Epithelial cell of proximal tubule (primary cell): Measurements from ENCODE around the gene PRKCE. TPM values are rescaled to one million over a fixed set of nuclear protein-coding genes. Genes with fewer than 3 reads are reported as not detected.

Experiments used
- DNase-seq: peaks from one replicate; pipeline ENCODE4 v3.0.0-alpha.2; 2011; ENCODE audit warnings: low read depth
- H3K4me3 ChIP-seq: 2 replicates; pipeline ENCODE4 v1.5.1; 2011; ENCODE audit warnings: low read depth, mild to moderate bottlenecking, low read length
- total RNA-seq: library from RNA; depleted of rRNA; stranded (reverse); fragments of >200 nt; gene quantifications from 2 replicates; pipeline ENCODE4 v1.2.3, GENCODE V29; 2015
- TF ChIP-seq, protein P1 (sequence below): conservative IDR thresholded peaks from 2 replicates; pipeline ENCODE4 v1.5.1; 2012; ENCODE audit warnings: low read depth, mild to moderate bottlenecking, low read length

The PRKCE gene
- total RNA-seq, 1 donor from 2014 or later: 2.5 TPM

DNA sequence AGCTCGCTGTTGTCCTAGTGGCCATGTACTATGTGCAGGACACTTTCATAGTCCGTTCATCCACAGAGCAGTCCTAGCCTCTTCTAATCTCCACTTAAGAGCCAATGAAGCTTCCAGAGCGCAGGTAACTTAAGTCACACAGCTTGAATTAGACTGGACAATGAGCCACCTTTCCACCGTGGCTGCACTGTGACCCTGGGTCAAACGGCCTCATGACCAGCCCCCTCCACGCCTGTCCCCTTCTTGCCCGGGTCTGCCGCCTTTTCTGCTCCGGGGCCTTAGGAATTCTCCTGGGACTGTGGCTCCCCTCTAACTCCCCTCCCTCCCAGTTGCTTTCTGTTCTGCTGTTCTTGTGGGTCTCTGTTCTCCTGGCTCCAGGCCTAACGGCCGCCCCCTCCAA, 8.4 kb upstream of the PRKCE start:
- no peak for DNase-seq
- TF ChIP-seq, protein P1, sequence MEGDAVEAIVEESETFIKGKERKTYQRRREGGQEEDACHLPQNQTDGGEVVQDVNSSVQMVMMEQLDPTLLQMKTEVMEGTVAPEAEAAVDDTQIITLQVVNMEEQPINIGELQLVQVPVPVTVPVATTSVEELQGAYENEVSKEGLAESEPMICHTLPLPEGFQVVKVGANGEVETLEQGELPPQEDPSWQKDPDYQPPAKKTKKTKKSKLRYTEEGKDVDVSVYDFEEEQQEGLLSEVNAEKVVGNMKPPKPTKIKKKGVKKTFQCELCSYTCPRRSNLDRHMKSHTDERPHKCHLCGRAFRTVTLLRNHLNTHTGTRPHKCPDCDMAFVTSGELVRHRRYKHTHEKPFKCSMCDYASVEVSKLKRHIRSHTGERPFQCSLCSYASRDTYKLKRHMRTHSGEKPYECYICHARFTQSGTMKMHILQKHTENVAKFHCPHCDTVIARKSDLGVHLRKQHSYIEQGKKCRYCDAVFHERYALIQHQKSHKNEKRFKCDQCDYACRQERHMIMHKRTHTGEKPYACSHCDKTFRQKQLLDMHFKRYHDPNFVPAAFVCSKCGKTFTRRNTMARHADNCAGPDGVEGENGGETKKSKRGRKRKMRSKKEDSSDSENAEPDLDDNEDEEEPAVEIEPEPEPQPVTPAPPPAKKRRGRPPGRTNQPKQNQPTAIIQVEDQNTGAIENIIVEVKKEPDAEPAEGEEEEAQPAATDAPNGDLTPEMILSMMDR: no peak
- H3K4me3 ChIP-seq: peak overlapping the region; percentile 66

DNA sequence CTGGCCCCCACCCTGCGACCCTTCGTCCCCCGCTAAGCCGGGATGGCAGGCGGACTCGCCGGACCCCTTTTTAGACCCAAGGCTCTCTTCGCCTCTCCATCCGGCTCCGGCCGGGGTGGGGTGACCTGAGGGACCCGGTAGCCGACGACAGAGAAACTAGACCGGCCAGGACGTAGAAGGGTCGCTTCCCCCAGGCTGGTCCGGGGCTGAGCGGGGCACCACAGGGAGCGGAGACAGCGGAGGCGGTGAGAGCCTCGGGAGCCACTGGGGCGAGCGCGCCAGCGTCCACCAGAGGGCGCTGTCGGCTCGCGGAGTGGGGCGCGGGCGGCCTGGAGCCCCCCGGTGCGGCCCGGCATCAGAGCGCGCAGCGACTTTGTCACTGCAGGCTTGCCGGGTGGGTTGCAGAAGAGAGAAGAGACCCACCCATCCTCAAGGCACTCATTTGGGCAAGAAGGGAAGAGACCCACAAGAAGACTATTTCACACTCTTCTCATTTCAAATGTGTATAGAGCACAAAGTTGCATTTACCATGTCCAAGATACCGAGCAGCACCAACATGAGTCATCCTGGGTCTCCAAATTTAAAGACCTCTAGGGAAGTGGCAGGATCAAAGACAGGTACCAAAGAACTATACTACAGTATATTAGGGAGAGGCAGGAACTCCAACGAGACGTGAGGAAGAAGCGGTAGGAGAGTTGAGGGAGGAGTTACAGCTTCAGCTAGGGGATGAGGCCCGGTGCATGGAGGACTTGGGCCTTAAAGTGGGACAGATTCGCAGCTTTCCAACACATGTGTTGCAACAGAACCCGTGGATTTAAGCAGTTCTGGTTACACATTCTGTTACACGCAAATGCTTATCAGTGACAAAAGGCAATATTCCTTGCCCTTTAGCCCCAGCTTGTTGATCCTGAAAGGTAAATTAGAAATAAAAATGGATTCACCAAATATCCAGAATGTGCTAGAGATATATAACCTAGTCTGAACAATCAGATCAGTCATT, 7.6 kb upstream of the PRKCE start:
- DNase-seq: no peak
- H3K4me3 ChIP-seq: peak overlapping the region; percentile 66
- TF ChIP-seq, protein P1: peak; percentile 79

DNA sequence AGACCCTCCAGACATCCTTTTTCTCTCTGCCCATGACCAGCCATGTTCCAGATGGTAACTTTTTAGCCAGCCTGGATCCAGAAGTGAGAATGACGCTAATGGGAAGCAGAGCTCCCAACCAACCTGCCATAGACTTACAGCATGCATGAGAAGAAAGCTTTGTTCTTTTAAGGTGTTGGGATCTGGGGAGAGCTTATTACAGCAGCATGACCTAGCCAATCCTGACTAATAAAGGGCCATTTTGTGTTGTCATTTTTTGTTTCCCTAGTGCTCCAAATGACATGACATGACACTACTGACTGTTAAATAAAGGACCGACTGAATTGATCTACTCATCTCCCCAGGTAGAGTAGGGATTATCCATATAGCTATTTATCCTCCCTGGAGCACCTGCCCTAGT, 5.2 kb upstream of the PRKCE start:
- H3K4me3 ChIP-seq: no peak overlapping the region
- no peak for DNase-seq
- TF ChIP-seq, protein P1: no peak

DNA sequence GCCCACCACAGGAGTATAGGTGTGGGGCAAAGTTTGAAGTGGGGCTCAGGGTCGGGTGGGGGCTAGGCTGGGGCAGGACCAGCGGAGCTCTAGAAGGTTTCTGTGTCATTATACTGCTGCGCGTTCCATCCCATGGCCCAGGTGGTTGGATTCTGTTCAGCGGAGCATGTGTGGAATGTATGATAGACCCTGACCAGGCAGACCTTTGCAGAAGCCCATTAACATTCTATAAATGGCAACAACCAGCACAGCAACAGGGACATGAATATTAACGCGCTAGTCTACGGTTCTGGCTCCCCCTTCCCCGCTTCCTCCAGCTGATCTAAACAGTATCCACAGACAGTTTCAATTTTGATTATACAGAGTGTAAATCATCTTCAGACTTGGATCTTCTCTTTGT, 4.1 kb upstream of the PRKCE start:
- no peak for DNase-seq
- no peak overlapping the region for H3K4me3 ChIP-seq
- TF ChIP-seq, protein P1: no peak

DNA sequence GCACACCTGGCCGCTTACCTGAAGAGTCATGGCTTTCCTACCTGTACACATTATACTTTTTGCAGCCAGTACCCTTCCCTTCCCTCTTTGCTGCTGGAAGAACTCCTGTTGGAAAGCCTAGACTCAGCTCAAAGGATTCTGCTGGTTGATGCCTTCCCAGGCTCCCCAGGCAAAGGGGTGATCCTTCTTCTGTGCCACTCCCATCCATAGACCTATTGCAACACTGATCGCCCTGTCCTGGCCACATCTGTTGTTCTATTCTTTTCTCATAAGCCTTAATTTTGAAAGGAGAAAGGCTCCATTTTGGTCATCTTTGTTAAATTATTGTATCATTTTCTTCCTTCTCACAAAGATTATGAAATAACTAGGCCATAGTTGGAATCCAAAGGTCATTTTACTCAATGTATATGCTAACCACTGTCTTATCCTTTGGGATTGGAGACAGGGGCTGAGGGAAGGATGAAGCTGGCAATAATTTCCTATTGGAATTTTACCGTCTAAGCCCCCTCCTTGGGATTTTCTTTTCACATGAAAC, 3.4 kb upstream of the PRKCE start:
- TF ChIP-seq, protein P1: no peak
- no peak for DNase-seq
- H3K4me3 ChIP-seq: no peak overlapping the region

DNA sequence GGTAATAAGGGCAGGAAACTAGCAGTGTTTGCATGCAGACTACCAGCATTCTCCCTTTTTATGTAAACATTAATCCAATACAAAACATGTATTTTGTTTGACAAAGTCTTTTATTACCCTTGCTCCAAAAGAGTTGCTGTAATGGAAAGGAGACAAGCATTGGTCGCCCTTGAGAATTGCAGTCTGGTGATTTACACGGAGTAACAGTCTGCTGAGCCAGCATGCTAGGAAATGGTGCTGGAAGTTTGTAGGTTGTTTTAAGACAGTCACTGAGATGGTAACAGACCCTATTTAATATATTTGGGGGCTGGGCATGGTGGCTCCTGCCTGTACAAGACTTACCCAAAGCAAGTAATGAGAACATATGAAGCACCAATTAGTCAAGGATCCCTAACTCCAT, 2.8 kb upstream of the PRKCE start:
- TF ChIP-seq, protein P1: no peak
- H3K4me3 ChIP-seq: no peak overlapping the region
- no peak for DNase-seq
